GM12875 (cell line): ENCODE results near the gene GAB2.

Experiments used
- H3K4me3 ChIP-seq: one replicate; pipeline ENCODE4 v1.5.1; 2011; ENCODE audit warnings: low read depth, low read length, control low read depth
- CTCF ChIP-seq: IDR thresholded peaks from 2 replicates; pipeline ENCODE4 v1.5.1; 2011; ENCODE audit warnings: low read depth, mild to moderate bottlenecking, control low read depth, inconsistent platforms, low read length, moderate library complexity, borderline replicate concordance; ENCODE audit not compliant: insufficient read depth

Gene GAB2

GRCh38 chr11:78386215-78386941 lies 31.2 kb downstream of the GAB2 start:
- no peak overlapping the region for H3K4me3 ChIP-seq
- TF ChIP-seq CTCF: no peak

- no peak for TF ChIP-seq CTCF
- H3K4me3 ChIP-seq: no peak overlapping the region
These were observed 32.4 kb downstream of the GAB2 start for GRCh38 chr11:78385205-78385604.

- TF ChIP-seq CTCF: no peak
- no peak overlapping the region for H3K4me3 ChIP-seq
These were observed 33.4 kb downstream of the GAB2 start for GRCh38 chr11:78384231-78384630.

- no peak for TF ChIP-seq CTCF
- H3K4me3 ChIP-seq: no peak overlapping the region
These were observed 35.8 kb downstream of the GAB2 start for GRCh38 chr11:78381865-78382264.

- H3K4me3 ChIP-seq: no peak overlapping the region
These were observed 37.0 kb downstream of the GAB2 start for GRCh38 chr11:78380615-78381051.

GRCh38 chr11:78379039-78379670 lies 38.5 kb downstream of the GAB2 start:
- H3K4me3 ChIP-seq: no peak overlapping the region
- no peak for TF ChIP-seq CTCF

More at GRCh38 chr11:78380615-78381051, 37.0 kb downstream of the GAB2 start:
- TF ChIP-seq CTCF: no peak
